Measurements from ENCODE around the gene DNAI4. TPM values are rescaled to one million over a fixed set of nuclear protein-coding genes. Genes with fewer than 3 reads are reported as not detected.

The DNAI4 gene
- total RNA-seq, 1 experiment from 2014 or later, result 3.9 TPM

GRCh38 chr1:66852870-66853269 lies 71.8 kb downstream of the DNAI4 start:
- ATAC-seq, result no peak
- Histone ChIP-seq H3K4me3 (replicated peaks in 1 of 2; ENCODE audit: low read depth in 1 of 2, low read length in 2 of 2) (no peak overlapping the region), H3K9me2 (ENCODE audit: insufficient read depth) (no peaks in the 10 kb centered on the region), H4K20me1 (ENCODE audit: insufficient read depth) (no peaks in the 10 kb centered on the region), H3K27ac (ENCODE audit: low read depth, low read length) (no peak overlapping the region), H2AFZ (ENCODE audit: low read depth, low read length, poor library complexity, severe bottlenecking) (no peak overlapping the region), H3K9me3 (ENCODE audit: control insufficient read depth in 1 of 2, insufficient read depth in 1 of 2, low read depth in 1 of 2, low read length in 2 of 2) (no peaks in the 10 kb centered on the region), H3K27me3 (ENCODE audit: insufficient read depth, low read length) (no peaks in the 10 kb centered on the region), H3K36me3 (ENCODE audit: control insufficient read depth in 1 of 2, insufficient read depth in 2 of 2, low read length in 2 of 2) (no peaks in the 10 kb centered on the region), H3K4me2 (ENCODE audit: low read length) (no peak overlapping the region), H3K4me1 (ENCODE audit: control insufficient read depth in 1 of 2, insufficient read depth in 2 of 2, low read length in 2 of 2) (no peaks in the 10 kb centered on the region), H3K9ac (ENCODE audit: low read length) (no peak overlapping the region), H3K79me2 (ENCODE audit: insufficient read depth, low read length) (no peaks in the 10 kb centered on the region)
- ChIA-PET RAD21 (ENCODE audit: low non-redundant PET in 1 of 2, low total read pairs in 2 of 2, uncharacterized antibody in 2 of 2, unreplicated experiment in 2 of 2) (no interaction called here), CTCF (no interaction called here), POLR2A (interaction anchor here (1.0 kb wide), 1 partner anchor 9 kb away, joined by 4 read pairs; no protein-coding TSS in a partner anchor)
- no TSS peak for BruUV-seq (replicated peaks)
- intact Hi-C loops (cut with micrococcal nuclease), result no loop called here
- DNase-seq (ENCODE audit: low read depth, low spot score), result no peak
- no peak for TF ChIP-seq CEBPB (IDR thresholded peaks at IDR 0.05; ENCODE audit: low read depth)
- no peak for TF ChIP-seq SP1 (IDR thresholded peaks at IDR 0.05; ENCODE audit: low read depth)
- TF ChIP-seq ZBTB33 (IDR thresholded peaks at IDR 0.05; ENCODE audit: extremely low read depth, insufficient replicate concordance, low read length), result no peak
- no peak for TF ChIP-seq JUND (IDR thresholded peaks at IDR 0.05)
- no peak for TF ChIP-seq ELF1 (IDR thresholded peaks at IDR 0.05; ENCODE audit: borderline replicate concordance, low read depth)
- TF ChIP-seq TCF7L2 (IDR thresholded peaks at IDR 0.05; ENCODE audit: borderline replicate concordance, extremely low read depth, insufficient read depth, insufficient read length), result no peak
- no peak for TF ChIP-seq POLR2A (IDR thresholded peaks at IDR 0.05; ENCODE audit: borderline replicate concordance, extremely low read depth, insufficient read depth, insufficient read length)
- TF ChIP-seq ZNF274 (IDR thresholded peaks at IDR 0.05; ENCODE audit: low read depth, low read length), result no peak
- TF ChIP-seq CTCF (IDR thresholded peaks at IDR 0.05 in 2 of 3, conservative IDR thresholded peaks at IDR 0.05 in 1 of 3; ENCODE audit: borderline replicate concordance in 1 of 3, insufficient read depth in 1 of 3, low read depth in 2 of 3, low read length in 2 of 3), result no peak
- TF ChIP-seq YY1 (IDR thresholded peaks at IDR 0.05; ENCODE audit: extremely low read depth, insufficient replicate concordance, low read depth, low read length), result no peak
- TF ChIP-seq CBX3 (IDR thresholded peaks at IDR 0.05; ENCODE audit: low read depth), result no peak
- TF ChIP-seq FOSL1 (IDR thresholded peaks at IDR 0.05; ENCODE audit: low read depth), result no peak
- no peak for TF ChIP-seq SRF (IDR thresholded peaks at IDR 0.05; ENCODE audit: low read depth)
- TF ChIP-seq EZH2phosphoT487 (IDR thresholded peaks at IDR 0.05; ENCODE audit: borderline replicate concordance), result no peak
- TF ChIP-seq EGR1 (IDR thresholded peaks at IDR 0.05; ENCODE audit: low read depth), result no peak
- no peak for TF ChIP-seq EZH2 (IDR thresholded peaks at IDR 0.05)
- no peak for TF ChIP-seq ZFX (IDR thresholded peaks at IDR 0.05)
- no peak for TF ChIP-seq REST (IDR thresholded peaks at IDR 0.05; ENCODE audit: low read depth)
- TF ChIP-seq ATF3 (IDR thresholded peaks at IDR 0.05), result no peak
